HG02642 (cell line): ENCODE measurements around the gene LIX1L.
"Not testable (repeated sequence)": the region's sequence is repeated elsewhere in the genome, so short reads cannot be mapped to it uniquely, and the experiment has no call there.

Experiments used
- ATAC-seq: cut with Tn5 transposase; IDR thresholded peaks from one replicate; pipeline ENCODE4 v1.9.1; 2021; ENCODE audit warnings: mild to moderate bottlenecking; ENCODE audit not compliant: unreplicated experiment, poor library complexity

The LIX1L gene

GRCh38 chr1:145942871-145943270, 14.9 kb downstream of the LIX1L start:
- ATAC-seq: no peak

- no peak for ATAC-seq
Measured at GRCh38 chr1:145942405-145942804, 15.4 kb downstream of the LIX1L start.

GRCh38 chr1:145937436-145937835, 20.4 kb downstream of the LIX1L start:
- no peak for ATAC-seq

GRCh38 chr1:145936247-145936646, 21.6 kb downstream of the LIX1L start:
- ATAC-seq: no peak

- no peak for ATAC-seq
Measured at GRCh38 chr1:145935708-145936107, 22.1 kb downstream of the LIX1L start.

GRCh38 chr1:145932522-145933009, 25.3 kb downstream of the LIX1L start:
- ATAC-seq: not testable (repeated sequence)

GRCh38 chr1:145927916-145928643, 29.7 kb downstream of the LIX1L start:
- no peak for ATAC-seq

GRCh38 chr1:145927063-145927886, 30.5 kb downstream of the LIX1L start, which contains the start of gene RBM8A:
TSS of gene RBM8A (minus strand) at chr1:145927484. CDS start at chr1:145927426, 58 bp downstream.
- ATAC-seq: peak; percentile 98

GRCh38 chr1:145926686-145927062, 31.1 kb downstream of the LIX1L start:
- ATAC-seq: no peak

- ATAC-seq: no peak
Measured at GRCh38 chr1:145922266-145922665, 35.6 kb downstream of the LIX1L start.

- not testable (repeated sequence) for ATAC-seq
Measured at GRCh38 chr1:145920297-145920696, 37.5 kb downstream of the LIX1L start.

GRCh38 chr1:145918992-145919939, 38.6 kb downstream of the LIX1L start:
- ATAC-seq: peak; percentile 6

- ATAC-seq: peak; percentile 92
Measured at GRCh38 chr1:145918144-145918991, 39.4 kb downstream of the LIX1L start, which contains the start of gene PEX11B. TSS of gene PEX11B (minus strand) at chr1:145918717. CDS start at chr1:145918688, 29 bp downstream.

GRCh38 chr1:145917595-145917994, 40.2 kb downstream of the LIX1L start:
- ATAC-seq: no peak

- ATAC-seq: no peak
Measured at GRCh38 chr1:145916745-145917144, 41.1 kb downstream of the LIX1L start.

- ATAC-seq: no peak
Measured at GRCh38 chr1:145912128-145912641, 45.6 kb downstream of the LIX1L start.

GRCh38 chr1:145908653-145909052, 49.2 kb downstream of the LIX1L start:
- no peak for ATAC-seq

- ATAC-seq: no peak
Measured at GRCh38 chr1:145906954-145907753, 50.7 kb downstream of the LIX1L start.
